Natural killer cell treated with Interleukin-12 subunit alpha and Interleukin-12 subunit beta and Interleukin-15 and Interleukin-18, amount 100 ng/mL, for 72 hours (primary cell): ENCODE measurements around the gene SPA17. TPM values are rescaled to one million over a fixed set of nuclear protein-coding genes. Genes with fewer than 3 reads are reported as not detected.

Source experiments
- ATAC-seq, 2 donors: fragments of 150-1000 bp; cut with Tn5 transposase in 1 of 2; sonication (Bioruptor Pico), chemical (Tn5 transposase) in 1 of 2; 2 replicates each; pipeline ENCODE4 v1.10.0; 2021
- DNase-seq: peaks from one replicate; pipeline ENCODE4 v3.0.0; 2022; ENCODE audit warnings: low spot score
- H3K27ac Mint-ChIP-seq, 2 donors: 1 replicate in 1 of 2; 2 replicates in 1 of 2; pipeline ENCODE4 v1.8.0; 2022; ENCODE audit warnings: mixed read lengths in 2 of 2, mild to moderate bottlenecking in 1 of 2, moderate library complexity in 1 of 2
- H3K27me3 Mint-ChIP-seq, 2 donors: 1 replicate in 1 of 2; 2 replicates in 1 of 2; pipeline ENCODE4 v1.8.0; 2022; ENCODE audit warnings: mixed read lengths in 2 of 2
- H3K36me3 Mint-ChIP-seq: one replicate; pipeline ENCODE4 v1.8.0; 2022; ENCODE audit warnings: mixed read lengths
- H3K4me1 Mint-ChIP-seq, 2 donors: 1 replicate in 1 of 2; 2 replicates in 1 of 2; pipeline ENCODE4 v1.8.0; 2022; ENCODE audit warnings: low read depth in 2 of 2, mixed read lengths in 2 of 2, mild to moderate bottlenecking in 1 of 2
- H3K4me3 Mint-ChIP-seq: one replicate; pipeline ENCODE4 v1.8.0; 2022; ENCODE audit warnings: mixed read lengths
- H3K9me3 Mint-ChIP-seq: 2 replicates; pipeline ENCODE4 v1.8.0; 2022; ENCODE audit warnings: mixed read lengths
- total RNA-seq, 2 donors: library from RNA; stranded (reverse); gene quantifications; one replicate each; pipeline ENCODE4 v1.2.3, GENCODE V29; 2022

SPA17 gene
- total RNA-seq, 2 donors from 2014 or later = 1.1 to 1.8 TPM

DNA sequence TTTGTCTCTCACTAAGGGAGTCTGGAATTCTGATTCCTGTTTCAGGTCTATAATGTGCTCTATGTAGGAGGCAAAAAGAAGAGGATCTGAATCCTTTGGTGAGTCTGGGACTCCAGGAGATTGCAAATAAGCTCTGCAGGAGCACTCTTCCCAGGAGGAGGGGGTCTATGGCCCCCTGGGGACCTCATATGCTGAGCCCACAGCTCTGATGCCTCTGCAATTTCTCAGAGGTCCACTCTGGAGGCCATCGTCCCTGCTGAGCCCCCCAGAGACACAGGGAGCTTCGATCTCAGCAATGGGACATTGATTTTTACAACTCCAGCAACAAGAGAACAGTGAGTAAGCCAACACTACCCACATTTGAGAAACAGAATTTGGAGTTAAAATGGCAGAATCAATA, 45.8 kb downstream of the SPA17 start:
- ATAC-seq (no peak), DNase-seq (no peak)
- peaks cover 8 to 11% of the 10 kb centered on the region in 2 donors for H3K4me1 Mint-ChIP-seq
- no peak overlapping the region for H3K4me3 Mint-ChIP-seq
- H3K27me3 Mint-ChIP-seq = peaks cover 62 to 74% of the 10 kb centered on the region in 2 donors
- no peaks in the 10 kb centered on the region for H3K36me3 Mint-ChIP-seq
- H3K9me3 Mint-ChIP-seq = no peaks in the 10 kb centered on the region
- no peak overlapping the region for H3K27ac Mint-ChIP-seq

DNA sequence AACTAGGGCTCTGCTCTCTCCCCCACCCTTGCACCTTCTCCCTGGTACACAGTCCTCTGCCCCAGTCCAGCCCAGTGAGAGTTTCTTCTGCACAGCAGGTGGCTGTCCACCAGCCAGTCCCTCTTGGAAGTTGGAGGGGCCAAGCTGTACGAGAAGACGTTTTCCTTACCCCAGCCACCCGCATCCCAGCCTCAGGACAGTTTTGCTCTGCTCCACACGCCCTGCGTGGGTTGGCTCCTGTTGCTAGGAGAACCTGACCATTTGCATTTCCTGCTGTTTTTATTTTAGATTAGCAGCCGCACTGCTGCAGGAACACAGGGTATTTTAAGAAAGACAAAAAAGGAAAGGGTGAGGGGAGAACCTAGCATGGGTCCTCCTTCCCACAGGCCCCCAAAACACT, 48.5 kb downstream of the SPA17 start:
- Mint-ChIP-seq H3K4me3 (no peak overlapping the region), H3K9me3 (no peaks in the 10 kb centered on the region), H3K36me3 (no peaks in the 10 kb centered on the region), H3K27me3 (peaks cover 62 to 77% of the 10 kb centered on the region in 2 donors), H3K27ac (no peak overlapping the region), H3K4me1 (peaks cover 11 to 13% of the 10 kb centered on the region in 2 donors)
- DNase-seq (no peak), ATAC-seq (no peak)

DNA sequence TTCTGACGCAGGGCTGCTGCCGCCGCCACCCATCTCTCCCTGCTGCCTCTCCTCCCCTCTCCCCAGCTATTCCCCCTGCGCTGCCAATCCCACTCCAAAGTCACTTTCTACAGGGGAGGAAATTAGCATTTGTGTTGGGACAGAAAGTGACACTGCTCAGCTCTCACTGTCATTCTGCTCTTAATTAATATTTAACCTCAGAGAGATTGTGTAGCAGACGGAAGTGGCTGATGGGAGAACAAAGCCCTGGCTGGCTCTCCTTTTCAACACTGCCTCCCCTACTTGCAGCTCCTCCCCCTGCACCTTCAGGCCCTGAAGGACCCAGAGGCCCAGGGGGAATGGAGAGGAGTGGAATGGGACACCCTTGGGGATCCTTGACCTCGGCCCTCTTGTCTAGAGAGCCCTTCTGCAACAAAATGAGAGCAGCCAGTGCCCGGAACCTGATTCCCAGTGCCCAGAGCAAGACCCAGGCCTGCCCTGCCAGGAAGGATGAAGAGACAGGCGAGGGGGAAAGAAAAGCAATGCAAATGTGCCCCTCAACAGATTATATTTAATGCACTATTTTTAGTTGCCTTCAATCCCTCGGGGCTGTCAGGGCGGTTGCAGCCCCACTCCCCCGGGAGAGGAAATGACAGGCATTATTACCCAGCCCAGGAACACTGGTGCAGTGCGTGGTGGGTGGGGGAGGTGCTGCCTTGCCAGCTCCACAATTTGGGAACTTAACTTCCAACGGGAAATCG, 51.4 kb downstream of the SPA17 start:
- Mint-ChIP-seq H3K27me3 (peaks cover 48 to 55% of the 10 kb centered on the region in 2 donors), H3K4me1 (peaks cover 0 to 5% of the 10 kb centered on the region in 2 donors), H3K36me3 (no peaks in the 10 kb centered on the region), H3K27ac (no peak overlapping the region), H3K9me3 (no peaks in the 10 kb centered on the region), H3K4me3 (no peak overlapping the region)
- ATAC-seq (no peak), DNase-seq (no peak)

DNA sequence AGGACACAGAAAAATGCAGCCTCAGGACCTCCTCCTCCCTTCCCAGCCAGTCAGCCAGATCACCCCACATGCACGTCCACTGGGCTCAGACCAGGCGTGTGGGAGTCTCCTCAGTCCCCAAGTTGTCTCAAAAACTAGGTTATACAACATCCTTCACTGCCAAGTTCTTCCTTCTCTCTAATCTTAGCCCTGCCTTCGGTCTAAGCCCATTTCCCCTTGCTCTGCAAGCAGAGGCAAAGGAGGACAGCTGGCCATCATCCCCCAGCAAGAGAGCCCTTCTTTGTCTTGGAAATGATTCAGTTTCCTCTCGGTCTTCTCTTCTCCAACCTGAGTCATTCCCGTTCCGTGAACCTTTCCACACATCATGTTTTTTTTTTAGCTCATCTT, 52.0 kb downstream of the SPA17 start:
- ATAC-seq (no peak), DNase-seq (no peak)
- Mint-ChIP-seq H3K4me3 (no peak overlapping the region), H3K27me3 (peaks cover 46 to 53% of the 10 kb centered on the region in 2 donors), H3K36me3 (no peaks in the 10 kb centered on the region), H3K4me1 (peaks cover 0 to 5% of the 10 kb centered on the region in 2 donors), H3K9me3 (no peaks in the 10 kb centered on the region), H3K27ac (no peak overlapping the region)

DNA sequence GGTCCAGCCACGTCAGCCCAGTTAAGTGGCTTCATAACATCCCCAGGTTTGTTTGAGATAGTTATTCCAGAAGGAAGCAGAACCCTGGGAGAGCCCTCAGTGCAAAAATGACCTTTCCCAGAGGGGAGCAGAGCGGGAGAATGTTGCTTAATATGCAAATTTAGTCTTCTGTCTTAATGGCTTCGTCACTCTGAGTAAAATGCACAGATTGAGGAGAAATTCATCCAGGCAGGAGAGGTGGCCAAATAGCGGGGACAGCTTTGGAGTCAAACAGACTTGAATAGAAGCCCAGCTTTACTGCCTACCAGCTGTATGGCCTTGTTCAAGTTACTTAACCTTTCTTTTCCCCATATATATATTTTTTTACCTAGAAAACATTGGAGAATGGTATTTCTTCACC, 53.8 kb downstream of the SPA17 start:
- no peak overlapping the region for H3K4me3 Mint-ChIP-seq
- no peak for ATAC-seq
- H3K9me3 Mint-ChIP-seq = no peaks in the 10 kb centered on the region
- peaks cover 0 to 5% of the 10 kb centered on the region in 2 donors for H3K4me1 Mint-ChIP-seq
- no peaks in the 10 kb centered on the region for H3K36me3 Mint-ChIP-seq
- no peak for DNase-seq
- H3K27ac Mint-ChIP-seq = no peak overlapping the region
- H3K27me3 Mint-ChIP-seq = peaks cover 34 to 35% of the 10 kb centered on the region in 2 donors

DNA sequence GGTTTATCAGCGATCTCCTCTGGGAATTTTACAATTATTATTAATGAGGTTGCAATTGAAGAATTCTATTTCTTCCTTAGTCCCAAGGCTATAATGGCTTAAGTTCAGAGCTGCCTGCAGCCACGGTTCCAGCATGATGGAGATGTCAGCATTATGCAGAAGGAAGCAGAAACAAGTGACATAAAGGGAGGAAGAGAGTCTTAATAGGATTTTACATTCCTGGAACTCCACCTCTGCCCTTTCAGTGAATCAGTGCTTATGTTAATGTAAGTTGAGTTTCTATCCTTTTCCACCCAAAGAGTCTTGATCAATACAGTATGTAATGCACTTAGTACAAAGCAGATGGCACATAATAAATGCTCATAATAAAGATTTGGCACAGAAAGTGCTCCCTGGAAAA, 54.4 kb downstream of the SPA17 start:
- peaks cover 28 to 29% of the 10 kb centered on the region in 2 donors for H3K27me3 Mint-ChIP-seq
- no peaks in the 10 kb centered on the region for H3K36me3 Mint-ChIP-seq
- H3K4me3 Mint-ChIP-seq = no peak overlapping the region
- ATAC-seq (no peak), DNase-seq (no peak)
- H3K9me3 Mint-ChIP-seq = no peaks in the 10 kb centered on the region
- H3K4me1 Mint-ChIP-seq = peaks cover 0 to 5% of the 10 kb centered on the region in 2 donors
- H3K27ac Mint-ChIP-seq = no peak overlapping the region

DNA sequence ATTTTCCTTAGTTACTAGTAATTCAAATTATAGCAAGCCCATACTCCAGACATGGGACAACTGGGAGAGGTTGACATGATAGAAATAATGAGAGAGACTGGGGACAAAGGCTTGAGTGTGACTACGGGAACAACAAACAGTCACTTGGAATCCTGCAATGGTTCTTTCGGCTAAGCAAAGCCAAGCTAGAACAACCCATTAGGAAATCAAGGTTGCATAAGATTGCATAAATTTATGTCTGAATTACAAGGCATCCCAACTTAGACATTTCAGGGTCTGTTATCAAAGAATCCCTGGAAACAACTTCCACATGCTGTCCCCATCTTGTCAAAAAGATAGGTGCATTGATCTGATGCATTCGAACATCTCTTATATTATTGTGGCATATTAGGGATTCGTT, 55.9 kb downstream of the SPA17 start:
- H3K36me3 Mint-ChIP-seq = no peaks in the 10 kb centered on the region
- H3K27ac Mint-ChIP-seq = no peak overlapping the region
- ATAC-seq = no peak
- no peak overlapping the region for H3K4me3 Mint-ChIP-seq
- DNase-seq = no peak
- peaks cover 16 to 24% of the 10 kb centered on the region in 2 donors for H3K27me3 Mint-ChIP-seq
- no peaks in the 10 kb centered on the region for H3K9me3 Mint-ChIP-seq
- H3K4me1 Mint-ChIP-seq = peaks cover 0 to 5% of the 10 kb centered on the region in 2 donors

GRCh38 chr11:124732230-124732629, 58.5 kb downstream of the SPA17 start:
- H3K36me3 Mint-ChIP-seq = no peaks in the 10 kb centered on the region
- no peaks in the 10 kb centered on the region for H3K4me1 Mint-ChIP-seq
- H3K4me3 Mint-ChIP-seq = no peak overlapping the region
- H3K9me3 Mint-ChIP-seq = no peaks in the 10 kb centered on the region
- ATAC-seq (no peak), DNase-seq (no peak)
- H3K27me3 Mint-ChIP-seq = peaks cover 12 to 16% of the 10 kb centered on the region in 2 donors
- H3K27ac Mint-ChIP-seq = no peak overlapping the region

DNA sequence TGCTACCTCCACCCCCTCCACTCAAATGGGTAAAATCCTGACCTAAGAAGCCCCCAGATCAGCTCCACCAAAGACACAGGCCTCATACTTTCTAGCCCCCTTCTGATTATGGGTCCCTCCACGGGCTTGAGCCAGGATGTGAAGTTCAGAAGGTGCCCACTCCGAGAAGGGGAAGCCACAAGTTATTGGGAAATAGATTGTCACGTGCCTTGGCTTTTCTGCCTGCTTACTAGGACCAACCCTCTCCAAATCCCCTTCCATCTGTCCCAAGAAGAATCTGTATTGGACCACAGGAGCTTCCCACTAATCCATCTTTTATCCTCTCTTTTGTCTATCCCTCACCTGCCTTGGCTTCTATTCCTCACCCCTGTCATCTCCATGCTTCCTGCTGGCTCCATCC, 63.0 kb downstream of the SPA17 start:
- Mint-ChIP-seq H3K36me3 (no peaks in the 10 kb centered on the region), H3K27me3 (peaks cover 31 to 34% of the 10 kb centered on the region in 2 donors), H3K9me3 (no peaks in the 10 kb centered on the region), H3K4me3 (no peak overlapping the region), H3K4me1 (peaks cover 6 to 16% of the 10 kb centered on the region in 2 donors), H3K27ac (no peak overlapping the region)
- ATAC-seq (no peak), DNase-seq (no peak)

DNA sequence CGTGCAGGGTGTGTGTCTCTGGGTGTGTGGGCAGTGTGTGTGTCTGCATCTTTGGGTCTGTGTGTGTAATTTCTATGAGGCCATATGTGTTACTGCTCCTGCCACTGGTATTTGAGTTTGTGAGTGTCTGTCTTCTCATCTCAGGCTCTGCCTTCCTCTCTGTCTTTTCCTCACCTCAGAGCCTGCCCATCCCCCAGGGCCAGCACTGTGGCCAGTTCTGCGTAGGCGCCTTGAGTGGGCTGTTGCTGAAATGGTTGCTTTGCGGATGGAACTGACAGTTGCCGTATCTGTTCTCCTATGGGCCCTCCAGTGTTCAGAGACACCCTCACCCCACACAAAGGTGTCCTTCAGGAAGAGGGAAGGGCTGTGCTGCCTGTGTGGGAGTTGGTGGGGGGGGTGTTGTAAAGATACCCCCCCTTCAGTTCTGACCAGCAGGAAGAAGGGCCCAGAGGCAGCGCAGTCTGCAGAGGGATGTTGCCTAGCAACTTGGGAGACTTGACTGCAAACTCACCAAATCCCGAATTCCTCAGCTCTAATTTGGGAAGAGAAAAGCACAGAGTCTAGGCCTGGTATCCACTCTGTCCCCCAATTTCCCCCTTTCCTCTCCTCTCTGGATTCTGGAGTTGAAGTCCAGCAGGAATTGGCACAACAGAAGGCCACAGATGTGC, 64.1 kb downstream of the SPA17 start:
- ATAC-seq (no peak), DNase-seq (no peak)
- no peak overlapping the region for H3K27ac Mint-ChIP-seq
- H3K4me3 Mint-ChIP-seq = no peak overlapping the region
- peaks cover 6 to 16% of the 10 kb centered on the region in 2 donors for H3K4me1 Mint-ChIP-seq
- H3K36me3 Mint-ChIP-seq = no peaks in the 10 kb centered on the region
- no peaks in the 10 kb centered on the region for H3K9me3 Mint-ChIP-seq
- peaks cover 36 to 44% of the 10 kb centered on the region in 2 donors for H3K27me3 Mint-ChIP-seq

DNA sequence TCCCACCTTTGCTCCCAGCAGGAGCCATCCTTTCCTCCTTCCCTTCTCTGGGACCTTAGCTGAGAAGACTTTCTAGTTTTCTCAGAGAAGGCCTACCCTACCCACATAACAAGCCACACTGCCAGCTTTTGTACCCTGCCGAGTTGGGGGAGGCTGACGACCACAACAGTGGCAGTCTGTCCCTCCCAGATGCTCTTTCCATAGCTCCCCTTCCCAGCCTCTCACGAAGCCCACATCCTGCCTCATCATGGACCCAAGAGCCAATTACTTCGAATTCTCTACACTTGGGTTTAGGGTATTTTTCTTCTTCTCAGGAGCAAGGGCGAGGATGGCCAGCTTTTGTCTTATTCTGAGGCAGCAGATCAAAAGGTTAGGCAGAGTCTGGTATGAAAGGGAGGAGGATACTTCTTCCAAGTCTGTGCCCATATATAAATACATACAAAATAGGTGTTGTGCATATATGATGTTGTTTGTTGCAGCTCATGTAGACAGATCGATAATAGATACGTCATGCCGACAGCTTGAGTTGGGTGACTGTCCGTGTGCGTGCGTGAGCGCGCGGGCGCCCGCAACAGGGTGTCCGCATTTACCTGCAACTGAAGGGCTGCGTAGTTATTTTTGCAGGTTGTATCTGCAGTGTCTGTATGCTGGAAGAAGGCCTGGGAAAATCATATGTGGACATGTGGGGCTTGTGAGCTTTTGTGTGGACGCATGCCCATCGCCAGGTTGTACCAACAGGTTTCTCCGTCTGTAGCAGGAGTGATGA, 65.2 kb downstream of the SPA17 start:
- DNase-seq (no peak), ATAC-seq (no peak)
- H3K9me3 Mint-ChIP-seq = no peaks in the 10 kb centered on the region
- peaks cover 38 to 52% of the 10 kb centered on the region in 2 donors for H3K27me3 Mint-ChIP-seq
- peaks cover 6 to 16% of the 10 kb centered on the region in 2 donors for H3K4me1 Mint-ChIP-seq
- H3K4me3 Mint-ChIP-seq = peak overlapping the region; percentile 83
- H3K36me3 Mint-ChIP-seq = no peaks in the 10 kb centered on the region
- H3K27ac Mint-ChIP-seq = peak overlapping the region in 1 of 2 donors; percentile 68

DNA sequence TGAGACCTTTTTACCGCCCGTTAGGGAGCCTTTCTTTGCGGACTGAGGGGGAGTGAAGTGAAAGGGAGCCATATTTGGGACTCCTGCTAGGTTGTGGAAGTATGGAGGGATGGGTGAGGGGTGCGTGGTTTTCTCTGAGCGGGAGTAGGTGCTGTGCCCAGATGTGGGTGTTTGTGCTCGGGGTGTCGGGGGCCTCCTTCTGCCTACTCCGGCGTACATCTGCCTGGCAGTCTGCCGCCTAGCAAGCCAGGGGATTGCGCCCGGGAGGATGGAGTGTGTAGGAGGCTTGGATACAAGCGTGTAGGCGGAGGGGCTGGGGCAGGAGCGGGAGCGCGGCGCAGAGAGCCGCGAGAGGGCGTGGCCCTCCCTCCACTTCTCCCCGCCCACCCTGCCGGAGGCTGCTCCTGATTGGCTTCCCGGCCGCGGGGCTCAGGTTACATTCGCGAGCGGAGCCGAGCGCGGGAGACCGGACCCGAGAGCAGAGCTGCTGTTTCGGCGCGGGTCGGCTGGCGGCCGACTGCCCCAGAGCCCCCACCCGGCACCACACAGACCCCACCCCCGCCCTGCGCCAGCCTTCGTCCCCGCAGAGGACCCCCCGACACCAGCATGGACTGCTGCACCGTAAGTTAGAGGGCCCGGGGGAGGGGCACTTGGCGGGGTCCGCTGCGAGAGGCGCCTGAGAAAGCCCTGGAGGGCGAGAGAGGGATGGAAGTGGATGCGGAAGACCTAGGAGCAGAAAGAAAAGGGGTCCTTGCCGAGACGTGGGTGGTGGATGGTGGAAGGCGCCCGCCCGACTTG, 66.0 kb downstream of the SPA17 start, which contains the start of gene NRGN:
TSS of gene NRGN (plus strand) at position 464 of the 798 bp plus-strand sequence. CDS start at position 607, 143 bp downstream.
- H3K27ac Mint-ChIP-seq = peak within 1 kb of the TSS in 1 of 2 donors; percentile 68
- peaks cover 6 to 16% of the 10 kb centered on the region in 2 donors for H3K4me1 Mint-ChIP-seq
- H3K27me3 Mint-ChIP-seq = peaks cover 36 to 52% of the 10 kb centered on the region in 2 donors
- H3K36me3 Mint-ChIP-seq = no peaks in the 10 kb centered on the region
- DNase-seq (peak; percentile 87), ATAC-seq (peak; percentile 97)
- peak within 1 kb of the TSS; percentile 83 for H3K4me3 Mint-ChIP-seq
- H3K9me3 Mint-ChIP-seq = no peaks in the 10 kb centered on the region

- Mint-ChIP-seq H3K4me3 (peak overlapping the region; percentile 83), H3K9me3 (no peaks in the 10 kb centered on the region), H3K27ac (no peak overlapping the region), H3K4me1 (peaks cover 6 to 16% of the 10 kb centered on the region in 2 donors), H3K27me3 (peaks cover 38 to 52% of the 10 kb centered on the region in 2 donors), H3K36me3 (no peaks in the 10 kb centered on the region)
- peak; percentile 40 to 42 for ATAC-seq
- DNase-seq = peak; percentile 70
Observed at GRCh38 chr11:124740277-124740882, 66.7 kb downstream of the SPA17 start.
